ENCODE results near the gene PRUNE2. TPM values are rescaled to one million over a fixed set of nuclear protein-coding genes. Genes with fewer than 3 reads are reported as not detected.

The PRUNE2 gene
- total and polyA plus RNA-seq, 2 experiments from 2014 or later: 0.46 to 4.1 TPM

- no peaks in the 10 kb centered on the region for H3K79me2 ChIP-seq
- 70% methylated on average over 5 of the region's 5 CpGs for WGBS (ENCODE audit: low lambda C conversion rate, missing lambda C conversion rate)
- no peak for DNase-seq (ENCODE audit: low spot score)
- H3K27ac ChIP-seq: no peak overlapping the region
- H3K9me3 ChIP-seq (ENCODE audit: low read depth): no peaks in the 10 kb centered on the region
- no peaks in the 10 kb centered on the region for H3K36me3 ChIP-seq (replicated peaks; ENCODE audit: insufficient read depth, low read depth)
- no peaks in the 10 kb centered on the region for H3K9me2 ChIP-seq (replicated peaks; ENCODE audit: insufficient read depth)
- TF ChIP-seq EZH2 (IDR thresholded peaks at IDR 0.05; ENCODE audit: borderline replicate concordance) (no peak), CTCF (IDR thresholded peaks at IDR 0.05; ENCODE audit: poor library complexity) (no peak), EZH2phosphoT487 (IDR thresholded peaks at IDR 0.05; ENCODE audit: low read depth, severe bottlenecking, unreplicated experiment) (no peak)
- H3K4me2 ChIP-seq: no peak overlapping the region
- H3K27me3 ChIP-seq: no peaks in the 10 kb centered on the region
- H3K4me1 ChIP-seq (ENCODE audit: insufficient read depth): no peaks in the 10 kb centered on the region
- no peak overlapping the region for H3K4me3 ChIP-seq
- no peaks in the 10 kb centered on the region for H4K20me1 ChIP-seq (ENCODE audit: insufficient read depth, poor library complexity, severe bottlenecking)
- no peak overlapping the region for H2AFZ ChIP-seq
These were observed 164.4 kb downstream of the PRUNE2 start for GRCh38 chr9:76741524-76741923.

- Histone ChIP-seq H3K27me3 (no peaks in the 10 kb centered on the region), H3K27ac (no peak overlapping the region), H3K4me1 (ENCODE audit: insufficient read depth) (no peaks in the 10 kb centered on the region), H3K4me3 (no peak overlapping the region), H4K20me1 (ENCODE audit: insufficient read depth, poor library complexity, severe bottlenecking) (no peaks in the 10 kb centered on the region), H3K9me2 (replicated peaks; ENCODE audit: insufficient read depth) (no peaks in the 10 kb centered on the region), H3K79me2 (no peaks in the 10 kb centered on the region), H2AFZ (no peak overlapping the region), H3K4me2 (no peak overlapping the region), H3K9me3 (ENCODE audit: low read depth) (no peaks in the 10 kb centered on the region), H3K36me3 (replicated peaks; ENCODE audit: insufficient read depth, low read depth) (no peaks in the 10 kb centered on the region)
- no peak for DNase-seq (ENCODE audit: low spot score)
- no peak for TF ChIP-seq EZH2 (IDR thresholded peaks at IDR 0.05; ENCODE audit: borderline replicate concordance)
- no peak for TF ChIP-seq EZH2phosphoT487 (IDR thresholded peaks at IDR 0.05; ENCODE audit: low read depth, severe bottlenecking, unreplicated experiment)
- TF ChIP-seq CTCF (IDR thresholded peaks at IDR 0.05; ENCODE audit: poor library complexity): no peak
- 76% methylated on average over 5 of the region's 5 CpGs for WGBS (ENCODE audit: low lambda C conversion rate, missing lambda C conversion rate)
These were observed 167.5 kb downstream of the PRUNE2 start for GRCh38 chr9:76738402-76738801.

- Histone ChIP-seq H3K36me3 (replicated peaks; ENCODE audit: insufficient read depth, low read depth) (no peaks in the 10 kb centered on the region), H3K9me2 (replicated peaks; ENCODE audit: insufficient read depth) (no peaks in the 10 kb centered on the region), H4K20me1 (ENCODE audit: insufficient read depth, poor library complexity, severe bottlenecking) (no peaks in the 10 kb centered on the region), H3K9me3 (ENCODE audit: low read depth) (no peaks in the 10 kb centered on the region), H3K27me3 (no peaks in the 10 kb centered on the region), H3K4me1 (ENCODE audit: insufficient read depth) (no peaks in the 10 kb centered on the region), H2AFZ (no peak overlapping the region), H3K27ac (no peak overlapping the region), H3K4me3 (no peak overlapping the region), H3K4me2 (no peak overlapping the region), H3K79me2 (no peaks in the 10 kb centered on the region)
- 85% methylated on average over 3 of the region's 3 CpGs for WGBS (ENCODE audit: low lambda C conversion rate, missing lambda C conversion rate)
- no peak for DNase-seq (ENCODE audit: low spot score)
- no peak for TF ChIP-seq EZH2phosphoT487 (IDR thresholded peaks at IDR 0.05; ENCODE audit: low read depth, severe bottlenecking, unreplicated experiment)
- TF ChIP-seq CTCF (IDR thresholded peaks at IDR 0.05; ENCODE audit: poor library complexity): no peak
- no peak for TF ChIP-seq EZH2 (IDR thresholded peaks at IDR 0.05; ENCODE audit: borderline replicate concordance)
These were observed 168.6 kb downstream of the PRUNE2 start for GRCh38 chr9:76737154-76737902.

All from hepatocyte (in vitro differentiated cells).